MCF 10A (cell line): ENCODE results near the gene ADGRG6. TPM values are rescaled to one million over a fixed set of nuclear protein-coding genes. Genes with fewer than 3 reads are reported as not detected.

Experiments
- BruUV-seq: library from RNA; stranded (reverse); fragments of 400-500 nt; replicated peaks from 2 replicates; lab custom pipeline; 2021; lab: Mats Ljungman, UMichigan
- CTCF ChIA-PET: fragments of 300-600 bp; sonication (Branson Sonifier 250); formaldehyde crosslinking; extraction: SDS; loops from one replicate; lab custom pipeline; 2021; ENCODE audit warnings: antibody characterized with exemption, inconsistent platforms; lab: Yijun Ruan, JAX
- POLR2A ChIA-PET: fragments of 300-600, 350-650 bp; sonication (Branson Sonifier 250); formaldehyde crosslinking; extraction: SDS; loops from one replicate; lab custom pipeline; 2020; ENCODE audit warnings: antibody characterized with exemption, inconsistent platforms; lab: Yijun Ruan, JAX
- DNase-seq: peaks from one replicate; pipeline ENCODE4 v3.0.0-alpha.2; 2018; ENCODE audit not compliant: unreplicated experiment
- H3K27ac Mint-ChIP-seq: one replicate; pipeline ENCODE4 v1.8.0; 2022; ENCODE audit warnings: mild to moderate bottlenecking, low read depth, mixed read lengths; ENCODE audit not compliant: unreplicated experiment
- H3K27me3 Mint-ChIP-seq: one replicate; pipeline ENCODE4 v1.8.0; 2022; ENCODE audit warnings: mixed read lengths; ENCODE audit not compliant: insufficient read depth, unreplicated experiment
- H3K36me3 Mint-ChIP-seq: one replicate; pipeline ENCODE4 v1.8.0; 2022; ENCODE audit warnings: mild to moderate bottlenecking, moderate library complexity, mixed read lengths; ENCODE audit not compliant: insufficient read depth, unreplicated experiment
- H3K4me1 Mint-ChIP-seq: one replicate; pipeline ENCODE4 v1.8.0; 2022; ENCODE audit warnings: mixed read lengths; ENCODE audit not compliant: insufficient read depth, unreplicated experiment
- H3K4me3 Mint-ChIP-seq: one replicate; pipeline ENCODE4 v1.8.0; 2022; ENCODE audit warnings: mild to moderate bottlenecking, moderate library complexity, mixed read lengths; ENCODE audit not compliant: unreplicated experiment
- H3K9me3 Mint-ChIP-seq: one replicate; pipeline ENCODE4 v1.8.0; 2022; ENCODE audit warnings: mixed read lengths; ENCODE audit not compliant: unreplicated experiment
- CTCF ChIP-seq: fragments of 200-600 bp; IDR thresholded peaks from one replicate; pipeline ENCODE4 v1.8.0; 2022; ENCODE audit warnings: antibody characterized with exemption, mild to moderate bottlenecking; ENCODE audit not compliant: unreplicated experiment
- intact Hi-C: fragments of 100-400 bp; cut with micrococcal nuclease; formaldehyde crosslinking; loops from 2 replicates; pipeline ENCODE4 v1.14.1; 2022
- total RNA-seq: library from RNA; stranded (reverse); gene quantifications from 2 replicates; pipeline ENCODE4 v1.2.3, GENCODE V29; 2022

The ADGRG6 gene
- total RNA-seq, 1 experiment from 2014 or later, result 44.2 TPM

GRCh38 chr6:142361345-142361744 lies 59.5 kb downstream of the ADGRG6 start:
- H3K27me3 Mint-ChIP-seq, result no peaks in the 10 kb centered on the region
- intact Hi-C loops, result no loop called here
- ChIA-PET POLR2A (interaction anchor here (0.5 to 4.1 kb wide), 6 partner anchors 11 to 1772 kb away, joined by 3 to 38 read pairs (median 6); partner anchors contain the start of gene ADGRG6), CTCF (interaction anchor here (0.6 to 1.7 kb wide), 6 partner anchors 9 to 216 kb away, joined by 3 to 7 read pairs (median 3); no protein-coding TSS in a partner anchor)
- H3K36me3 Mint-ChIP-seq, result no peaks in the 10 kb centered on the region
- H3K9me3 Mint-ChIP-seq, result no peaks in the 10 kb centered on the region
- no peak overlapping the region for H3K4me3 Mint-ChIP-seq
- no peak for TF ChIP-seq CTCF
- peaks cover 34% of the 10 kb centered on the region for H3K4me1 Mint-ChIP-seq
- H3K27ac Mint-ChIP-seq, result peak overlapping the region; percentile 59
- DNase-seq, result no peak
- BruUV-seq, result no TSS peak

- POLR2A ChIA-PET, result interaction anchor here (0.5 to 4.1 kb wide), 7 partner anchors 10 to 214 kb away, joined by 3 to 38 read pairs (median 4); partner anchors contain the start of gene ADGRG6
- peaks cover 26% of the 10 kb centered on the region for H3K4me1 Mint-ChIP-seq
- peak; percentile 69 for DNase-seq
- H3K27me3 Mint-ChIP-seq, result no peaks in the 10 kb centered on the region
- no peak for TF ChIP-seq CTCF
- no peak overlapping the region for H3K4me3 Mint-ChIP-seq
- intact Hi-C loops, result no loop called here
- no TSS peak for BruUV-seq
- no peak overlapping the region for H3K27ac Mint-ChIP-seq
- H3K9me3 Mint-ChIP-seq, result no peaks in the 10 kb centered on the region
- H3K36me3 Mint-ChIP-seq, result no peaks in the 10 kb centered on the region
- CTCF ChIA-PET, result interaction anchor here (0.7 to 1.7 kb wide), 5 partner anchors 8 to 184 kb away, joined by 3 to 7 read pairs (median 3); no protein-coding TSS in a partner anchor
Measured at GRCh38 chr6:142361779-142362750, 60.3 kb downstream of the ADGRG6 start.

GRCh38 chr6:142367061-142367460 lies 65.3 kb downstream of the ADGRG6 start:
- H3K36me3 Mint-ChIP-seq, result no peaks in the 10 kb centered on the region
- BruUV-seq, result no TSS peak
- DNase-seq, result no peak
- H3K9me3 Mint-ChIP-seq, result no peaks in the 10 kb centered on the region
- ChIA-PET POLR2A (interaction anchor here (0.8 to 3.3 kb wide), 2 partner anchors 11 to 202 kb away, joined by 4 to 12 read pairs; no protein-coding TSS in a partner anchor), CTCF (no interaction called here)
- H3K4me3 Mint-ChIP-seq, result no peak overlapping the region
- TF ChIP-seq CTCF, result no peak
- H3K27me3 Mint-ChIP-seq, result no peaks in the 10 kb centered on the region
- H3K4me1 Mint-ChIP-seq, result peaks cover 11% of the 10 kb centered on the region
- H3K27ac Mint-ChIP-seq, result no peak overlapping the region
- intact Hi-C loops, result no loop called here

GRCh38 chr6:142367501-142368018 lies 65.8 kb downstream of the ADGRG6 start:
- Mint-ChIP-seq H3K36me3 (no peaks in the 10 kb centered on the region), H3K4me1 (peaks cover 12% of the 10 kb centered on the region), H3K4me3 (no peak overlapping the region), H3K27ac (no peak overlapping the region), H3K27me3 (no peaks in the 10 kb centered on the region), H3K9me3 (no peaks in the 10 kb centered on the region)
- ChIA-PET CTCF (no interaction called here), POLR2A (interaction anchor here (3.3 kb wide), 1 partner anchor 11 kb away, joined by 12 read pairs; no protein-coding TSS in a partner anchor)
- no peak for DNase-seq
- TF ChIP-seq CTCF, result no peak
- BruUV-seq, result no TSS peak
- intact Hi-C loops, result no loop called here
